CD4-positive, alpha-beta memory T cell (primary cell): ENCODE results near the gene ADAMTS16. TPM values are rescaled to one million over a fixed set of nuclear protein-coding genes. Genes with fewer than 3 reads are reported as not detected.
A peak's percentile ranks its signal among the peaks of the same experiment; 100 is the strongest.
"Not testable (repeated sequence)": the region's sequence is repeated elsewhere in the genome, so short reads cannot be mapped to it uniquely, and the experiment has no call there.

Source experiments
- CTCF ChIA-PET: fragments of 350-600 bp; sonication (Branson Sonifier 250); formaldehyde crosslinking; loops from one replicate; lab custom pipeline; 2021; ENCODE audit warnings: inconsistent platforms; ENCODE audit not compliant: partially characterized antibody; lab: Charles Lee
- POLR2A ChIA-PET: fragments of 350-600 bp; sonication (Branson Sonifier 250); formaldehyde crosslinking; loops from one replicate; lab custom pipeline; 2021; ENCODE audit not compliant: partially characterized antibody; lab: Charles Lee
- DNase-seq, 5 donors: peaks; one replicate each; pipeline versions ENCODE4 v3.0.0 to v3.0.0-alpha.2; 2020 to 2022; ENCODE audit warnings: mixed read lengths in 1 of 5
- H3K27ac ChIP-seq: one replicate; pipeline ENCODE4 v1.7.0; 2013; ENCODE audit warnings: low read depth, low read length
- H3K27me3 ChIP-seq: 2 replicates; pipeline ENCODE4 v1.7.0; 2013; ENCODE audit warnings: mild to moderate bottlenecking, low read length, moderate library complexity; ENCODE audit not compliant: insufficient read depth
- H3K36me3 ChIP-seq: 2 replicates; pipeline ENCODE4 v1.7.0; 2013; ENCODE audit warnings: mild to moderate bottlenecking, low read length, moderate library complexity; ENCODE audit not compliant: insufficient read depth
- H3K4me1 ChIP-seq: 2 replicates; pipeline ENCODE4 v1.7.0; 2013; ENCODE audit warnings: mild to moderate bottlenecking, low read length, moderate library complexity; ENCODE audit not compliant: insufficient read depth
- H3K4me3 ChIP-seq, 2 donors: one replicate each; pipeline ENCODE4 v1.7.0; 2013; ENCODE audit warnings: low read length in 2 of 2, mild to moderate bottlenecking in 1 of 2
- H3K9me3 ChIP-seq, 2 donors: one replicate each; pipeline ENCODE4 v1.7.0; 2013; ENCODE audit warnings: low read length in 2 of 2, control low read depth in 1 of 2; ENCODE audit not compliant: control insufficient read depth in 1 of 2
- H3K27ac Mint-ChIP-seq, 7 donors: one replicate each; pipeline ENCODE4 v1.8.0; 2020 to 2021; ENCODE audit warnings: mixed read lengths in 7 of 7, mild to moderate bottlenecking in 6 of 7, inconsistent platforms in 3 of 7, moderate library complexity in 3 of 7
- H3K27me3 Mint-ChIP-seq, 2 donors: one replicate each; pipeline ENCODE4 v1.8.0; 2020 to 2021; ENCODE audit warnings: mixed read lengths in 2 of 2
- H3K36me3 Mint-ChIP-seq, 2 donors: one replicate each; pipeline ENCODE4 v1.8.0; 2020 to 2021; ENCODE audit warnings: mixed read lengths in 2 of 2, inconsistent platforms in 1 of 2, mild to moderate bottlenecking in 1 of 2
- H3K4me1 Mint-ChIP-seq, 4 donors: one replicate each; pipeline ENCODE4 v1.8.0; 2020 to 2021; ENCODE audit warnings: mixed read lengths in 4 of 4, mild to moderate bottlenecking in 1 of 4
- H3K4me3 Mint-ChIP-seq, 8 donors: one replicate each; pipeline ENCODE4 v1.8.0; 2020 to 2021; ENCODE audit warnings: mixed read lengths in 8 of 8, mild to moderate bottlenecking in 7 of 8, moderate library complexity in 6 of 8, inconsistent platforms in 3 of 8
- H3K9me3 Mint-ChIP-seq, 8 donors: one replicate each; pipeline ENCODE4 v1.8.0; 2020 to 2021; ENCODE audit warnings: mixed read lengths in 8 of 8, mild to moderate bottlenecking in 5 of 8, inconsistent platforms in 3 of 8, moderate library complexity in 1 of 8
- intact Hi-C: fragments of 100-400 bp; cut with micrococcal nuclease; formaldehyde crosslinking; loops from one replicate; pipeline ENCODE4 v1.15.1; 2023
- polyA plus RNA-seq, 2 donors: library from polyadenylated mRNA; unstranded; fragments of 300-500 nt; fragmentation: Illumina TruSeq; gene quantifications; one replicate each; pipeline ENCODE4 v1.2.3, GENCODE V29; 2021
- total RNA-seq, 2 experiments: library from RNA; stranded (reverse); gene quantifications; one replicate each; pipeline ENCODE4 v1.2.3, GENCODE V29; 2021

ADAMTS16 gene
- total and polyA plus RNA-seq, 4 experiments from 2014 or later = not detected

- Histone ChIP-seq H3K4me3 (no peak overlapping the region), H3K9me3 (no peaks in the 10 kb centered on the region), H3K27me3 (no peaks in the 10 kb centered on the region), H3K27ac (no peak overlapping the region), H3K36me3 (no peaks in the 10 kb centered on the region), H3K4me1 (no peaks in the 10 kb centered on the region)
- intact Hi-C loops = no loop called here
- Mint-ChIP-seq H3K9me3 (peaks cover 0 to 2% (median 0%) of the 10 kb centered on the region in 8 donors), H3K4me3 (no peak overlapping the region), H3K36me3 (no peaks in the 10 kb centered on the region), H3K27ac (no peak overlapping the region), H3K27me3 (peaks cover 0 to 5% of the 10 kb centered on the region in 2 donors), H3K4me1 (no peaks in the 10 kb centered on the region)
- no peak for DNase-seq
- POLR2A ChIA-PET = no interaction called here
- CTCF ChIA-PET = no interaction called here
Measured at GRCh38 chr5:5132693-5133295, 7.3 kb upstream of the ADAMTS16 start.

GRCh38 chr5:5134107-5134506 is 6.0 kb upstream of the ADAMTS16 start:
- DNase-seq = no peak
- H3K9me3 ChIP-seq = no peaks in the 10 kb centered on the region
- H3K36me3 ChIP-seq = no peaks in the 10 kb centered on the region
- no peaks in the 10 kb centered on the region for H3K4me1 ChIP-seq
- no peaks in the 10 kb centered on the region for H3K27me3 ChIP-seq
- Mint-ChIP-seq H3K4me3 (peak overlapping the region in 1 of 8 donors; percentile 27), H3K9me3 (peaks cover 0 to 2% (median 0%) of the 10 kb centered on the region in 8 donors), H3K36me3 (no peaks in the 10 kb centered on the region), H3K27me3 (peaks cover 3 to 11% of the 10 kb centered on the region in 2 donors), H3K27ac (no peak overlapping the region), H3K4me1 (peaks cover 0 to 4% (median 0%) of the 10 kb centered on the region in 4 donors)
- intact Hi-C loops = no loop called here
- H3K27ac ChIP-seq = no peak overlapping the region
- ChIA-PET POLR2A (no interaction called here), CTCF (no interaction called here)
- no peak overlapping the region for H3K4me3 ChIP-seq

GRCh38 chr5:5135957-5136676 is 4.0 kb upstream of the ADAMTS16 start:
- H3K27ac ChIP-seq = no peak overlapping the region
- no peaks in the 10 kb centered on the region for H3K36me3 ChIP-seq
- ChIA-PET CTCF (no interaction called here), POLR2A (no interaction called here)
- H3K4me3 Mint-ChIP-seq = no peak overlapping the region
- H3K4me1 ChIP-seq = peaks cover 5% of the 10 kb centered on the region
- H3K9me3 Mint-ChIP-seq = peaks cover 0 to 2% (median 0%) of the 10 kb centered on the region in 8 donors
- no peaks in the 10 kb centered on the region for H3K27me3 ChIP-seq
- no peak overlapping the region for H3K4me3 ChIP-seq
- intact Hi-C loops = no loop called here
- no peaks in the 10 kb centered on the region for H3K9me3 ChIP-seq
- peaks cover 0 to 12% (median 5%) of the 10 kb centered on the region in 4 donors for H3K4me1 Mint-ChIP-seq
- no peak overlapping the region for H3K27ac Mint-ChIP-seq
- no peaks in the 10 kb centered on the region for H3K36me3 Mint-ChIP-seq
- peaks cover 10 to 17% of the 10 kb centered on the region in 2 donors for H3K27me3 Mint-ChIP-seq
- DNase-seq = no peak

GRCh38 chr5:5137851-5138250 is 2.3 kb upstream of the ADAMTS16 start:
- H3K36me3 Mint-ChIP-seq, H3K27me3 ChIP-seq, H3K27ac Mint-ChIP-seq, DNase-seq, H3K9me3 Mint-ChIP-seq, POLR2A ChIA-PET, intact Hi-C loops, H3K36me3 ChIP-seq, H3K4me3 Mint-ChIP-seq, H3K4me3 ChIP-seq, H3K27ac ChIP-seq, H3K9me3 ChIP-seq: not testable (repeated sequence)
- CTCF ChIA-PET = interaction anchor here (1.2 kb wide), 1 partner anchor 10 kb away, joined by 4 read pairs; no protein-coding TSS in a partner anchor
- Mint-ChIP-seq H3K27me3 (peaks cover 16 to 26% of the 10 kb centered on the region in 2 donors), H3K4me1 (peaks cover 0 to 14% (median 6%) of the 10 kb centered on the region in 4 donors)
- peaks cover 11% of the 10 kb centered on the region for H3K4me1 ChIP-seq

- peaks cover 11% of the 10 kb centered on the region for H3K4me1 ChIP-seq
- H3K9me3 ChIP-seq = no peaks in the 10 kb centered on the region
- Mint-ChIP-seq H3K9me3 (no peaks in the 10 kb centered on the region), H3K27ac (no peak overlapping the region), H3K27me3 (peaks cover 21 to 30% of the 10 kb centered on the region in 2 donors), H3K36me3 (no peaks in the 10 kb centered on the region), H3K4me1 (peaks cover 0 to 14% (median 6%) of the 10 kb centered on the region in 4 donors), H3K4me3 (peak overlapping the region in 1 of 8 donors; percentile 43)
- CTCF ChIA-PET = no interaction called here
- H3K27me3 ChIP-seq = no peaks in the 10 kb centered on the region
- intact Hi-C loops = no loop called here
- H3K4me3 ChIP-seq = no peak overlapping the region
- no peaks in the 10 kb centered on the region for H3K36me3 ChIP-seq
- POLR2A ChIA-PET = no interaction called here
- DNase-seq = no peak
- no peak overlapping the region for H3K27ac ChIP-seq
Measured at GRCh38 chr5:5139336-5139776, 774 bp upstream of the ADAMTS16 start.

GRCh38 chr5:5140479-5141338 is 579 bp downstream of the ADAMTS16 start:
- intact Hi-C loops = loop anchor here (5.0 kb wide), 2 partner anchors 352 to 1607 kb away; no protein-coding TSS in a partner anchor

GRCh38 chr5:5141339-5141599 is 1.1 kb downstream of the ADAMTS16 start:
- Histone ChIP-seq H3K4me3 (no peak overlapping the region), H3K36me3 (no peaks in the 10 kb centered on the region), H3K27me3 (no peaks in the 10 kb centered on the region), H3K4me1 (peaks cover 11% of the 10 kb centered on the region), H3K9me3 (no peaks in the 10 kb centered on the region), H3K27ac (no peak overlapping the region)
- no peak overlapping the region for H3K27ac Mint-ChIP-seq
- ChIA-PET POLR2A (no interaction called here), CTCF (interaction anchor here (0.8 kb wide), 1 partner anchor 277 kb away, joined by 7 read pairs; no protein-coding TSS in a partner anchor)
- peaks cover 21 to 30% of the 10 kb centered on the region in 2 donors for H3K27me3 Mint-ChIP-seq
- H3K36me3 Mint-ChIP-seq = no peaks in the 10 kb centered on the region
- DNase-seq = no peak
- H3K4me3 Mint-ChIP-seq = peak overlapping the region in 1 of 8 donors; percentile 25
- intact Hi-C loops = loop anchor here (5.0 kb wide), 2 partner anchors 351 to 1606 kb away; no protein-coding TSS in a partner anchor
- H3K4me1 Mint-ChIP-seq = peaks cover 0 to 14% (median 6%) of the 10 kb centered on the region in 4 donors
- H3K9me3 Mint-ChIP-seq = no peaks in the 10 kb centered on the region

More at GRCh38 chr5:5140479-5141338, 579 bp downstream of the ADAMTS16 start:
- Histone ChIP-seq H3K36me3 (no peaks in the 10 kb centered on the region), H3K27me3 (no peaks in the 10 kb centered on the region), H3K9me3 (no peaks in the 10 kb centered on the region), H3K4me1 (peaks cover 11% of the 10 kb centered on the region), H3K27ac (no peak overlapping the region), H3K4me3 (no peak overlapping the region)
- ChIA-PET CTCF (interaction anchor here (0.8 to 1.1 kb wide), 2 partner anchors 20 to 277 kb away, joined by 3 to 7 read pairs; no protein-coding TSS in a partner anchor), POLR2A (no interaction called here)
- Mint-ChIP-seq H3K4me1 (peaks cover 0 to 14% (median 6%) of the 10 kb centered on the region in 4 donors), H3K27me3 (peaks cover 21 to 30% of the 10 kb centered on the region in 2 donors), H3K4me3 (peak overlapping the region in 3 of 8 donors; percentile 7 to 33 (median 25)), H3K36me3 (no peaks in the 10 kb centered on the region), H3K9me3 (no peaks in the 10 kb centered on the region), H3K27ac (no peak overlapping the region)
- no peak for DNase-seq
